MCF 10A (cell line): ENCODE data around the gene PPP4R1. TPM values are rescaled to one million over a fixed set of nuclear protein-coding genes. Genes with fewer than 3 reads are reported as not detected.
"Not testable (repeated sequence)": the region's sequence is repeated elsewhere in the genome, so short reads cannot be mapped to it uniquely, and the experiment has no call there.

Experiments used
- BruUV-seq: library from RNA; stranded (reverse); fragments of 400-500 nt; replicated peaks from 2 replicates; lab custom pipeline; 2021; lab: Mats Ljungman, UMichigan
- CTCF ChIA-PET: fragments of 300-600 bp; sonication (Branson Sonifier 250); formaldehyde crosslinking; extraction: SDS; loops from one replicate; lab custom pipeline; 2021; ENCODE audit warnings: antibody characterized with exemption, inconsistent platforms; lab: Yijun Ruan, JAX
- POLR2A ChIA-PET: fragments of 300-600, 350-650 bp; sonication (Branson Sonifier 250); formaldehyde crosslinking; extraction: SDS; loops from one replicate; lab custom pipeline; 2020; ENCODE audit warnings: antibody characterized with exemption, inconsistent platforms; lab: Yijun Ruan, JAX
- DNase-seq: peaks from one replicate; pipeline ENCODE4 v3.0.0-alpha.2; 2018; ENCODE audit not compliant: unreplicated experiment
- H3K27ac Mint-ChIP-seq: one replicate; pipeline ENCODE4 v1.8.0; 2022; ENCODE audit warnings: mild to moderate bottlenecking, low read depth, mixed read lengths; ENCODE audit not compliant: unreplicated experiment
- H3K27me3 Mint-ChIP-seq: one replicate; pipeline ENCODE4 v1.8.0; 2022; ENCODE audit warnings: mixed read lengths; ENCODE audit not compliant: insufficient read depth, unreplicated experiment
- H3K36me3 Mint-ChIP-seq: one replicate; pipeline ENCODE4 v1.8.0; 2022; ENCODE audit warnings: mild to moderate bottlenecking, moderate library complexity, mixed read lengths; ENCODE audit not compliant: insufficient read depth, unreplicated experiment
- H3K4me1 Mint-ChIP-seq: one replicate; pipeline ENCODE4 v1.8.0; 2022; ENCODE audit warnings: mixed read lengths; ENCODE audit not compliant: insufficient read depth, unreplicated experiment
- H3K4me3 Mint-ChIP-seq: one replicate; pipeline ENCODE4 v1.8.0; 2022; ENCODE audit warnings: mild to moderate bottlenecking, moderate library complexity, mixed read lengths; ENCODE audit not compliant: unreplicated experiment
- H3K9me3 Mint-ChIP-seq: one replicate; pipeline ENCODE4 v1.8.0; 2022; ENCODE audit warnings: mixed read lengths; ENCODE audit not compliant: unreplicated experiment
- CTCF ChIP-seq: fragments of 200-600 bp; IDR thresholded peaks from one replicate; pipeline ENCODE4 v1.8.0; 2022; ENCODE audit warnings: antibody characterized with exemption, mild to moderate bottlenecking; ENCODE audit not compliant: unreplicated experiment
- intact Hi-C: fragments of 100-400 bp; cut with micrococcal nuclease; formaldehyde crosslinking; loops from 2 replicates; pipeline ENCODE4 v1.14.1; 2022
- total RNA-seq: library from RNA; stranded (reverse); gene quantifications from 2 replicates; pipeline ENCODE4 v1.2.3, GENCODE V29; 2022

Gene PPP4R1
- total RNA-seq, 1 experiment from 2014 or later = 109 TPM

GRCh38 chr18:9608298-9608697, 6.1 kb downstream of the PPP4R1 start:
- intact Hi-C loops = no loop called here
- Mint-ChIP-seq H3K4me3 (no peak overlapping the region), H3K27ac (peak overlapping the region; percentile 88), H3K36me3 (peaks cover 38% of the 10 kb centered on the region), H3K27me3 (no peaks in the 10 kb centered on the region), H3K9me3 (no peaks in the 10 kb centered on the region), H3K4me1 (peaks cover 47% of the 10 kb centered on the region)
- no TSS peak for BruUV-seq
- no peak for TF ChIP-seq CTCF
- ChIA-PET CTCF (interaction anchor here (0.6 to 2.8 kb wide), 6 partner anchors 10 to 1661 kb away, joined by 3 to 17 read pairs (median 8); no protein-coding TSS in a partner anchor), POLR2A (interaction anchor here (0.6 to 4.2 kb wide), 14 partner anchors 9 to 555 kb away, joined by 3 to 22 read pairs (median 4); no protein-coding TSS in a partner anchor)
- DNase-seq = no peak

- Mint-ChIP-seq H3K36me3 (peaks cover 36% of the 10 kb centered on the region), H3K4me1 (peaks cover 39% of the 10 kb centered on the region)
- CTCF ChIA-PET = interaction anchor here (0.7 to 2.8 kb wide), 3 partner anchors 12 to 115 kb away, joined by 4 to 17 read pairs (median 9); no protein-coding TSS in a partner anchor
- H3K27ac Mint-ChIP-seq, DNase-seq, BruUV-seq, H3K27me3 Mint-ChIP-seq, H3K9me3 Mint-ChIP-seq, intact Hi-C loops, H3K4me3 Mint-ChIP-seq: not testable (repeated sequence)
- POLR2A ChIA-PET = interaction anchor here (4.2 kb wide), 1 partner anchor 8 kb away, joined by 22 read pairs; no protein-coding TSS in a partner anchor
These were observed 7.2 kb downstream of the PPP4R1 start for GRCh38 chr18:9607111-9607510.

- Mint-ChIP-seq H3K4me1 (peaks cover 31% of the 10 kb centered on the region), H3K36me3 (peaks cover 28% of the 10 kb centered on the region), H3K9me3 (no peaks in the 10 kb centered on the region), H3K27me3 (no peaks in the 10 kb centered on the region), H3K27ac (no peak overlapping the region), H3K4me3 (no peak overlapping the region)
- intact Hi-C loops = no loop called here
- no peak for DNase-seq
- ChIA-PET CTCF (interaction anchor here (0.6 to 1.6 kb wide), 3 partner anchors 13 to 78 kb away, joined by 3 to 6 read pairs (median 3); no protein-coding TSS in a partner anchor), POLR2A (interaction anchor here (0.7 to 4.2 kb wide), 4 partner anchors 7 to 71 kb away, joined by 3 to 22 read pairs (median 4); no protein-coding TSS in a partner anchor)
- no TSS peak for BruUV-seq
- TF ChIP-seq CTCF = no peak
These were observed 8.3 kb downstream of the PPP4R1 start for GRCh38 chr18:9606039-9606438.

- Mint-ChIP-seq H3K4me3 (no peak overlapping the region), H3K36me3 (peaks cover 30% of the 10 kb centered on the region), H3K4me1 (peaks cover 27% of the 10 kb centered on the region), H3K27ac (no peak overlapping the region), H3K9me3 (peaks cover 3% of the 10 kb centered on the region), H3K27me3 (no peaks in the 10 kb centered on the region)
- CTCF ChIA-PET = no interaction called here
- intact Hi-C loops = no loop called here
- no peak for DNase-seq
- TF ChIP-seq CTCF = no peak
- no TSS peak for BruUV-seq
- POLR2A ChIA-PET = interaction anchor here (0.7 kb wide), 1 partner anchor 92 kb away, joined by 4 read pairs; no protein-coding TSS in a partner anchor
These were observed 10.0 kb downstream of the PPP4R1 start for GRCh38 chr18:9604348-9604747.
